ENCODE measurements around the gene PACS1.

Gene PACS1

DNA sequence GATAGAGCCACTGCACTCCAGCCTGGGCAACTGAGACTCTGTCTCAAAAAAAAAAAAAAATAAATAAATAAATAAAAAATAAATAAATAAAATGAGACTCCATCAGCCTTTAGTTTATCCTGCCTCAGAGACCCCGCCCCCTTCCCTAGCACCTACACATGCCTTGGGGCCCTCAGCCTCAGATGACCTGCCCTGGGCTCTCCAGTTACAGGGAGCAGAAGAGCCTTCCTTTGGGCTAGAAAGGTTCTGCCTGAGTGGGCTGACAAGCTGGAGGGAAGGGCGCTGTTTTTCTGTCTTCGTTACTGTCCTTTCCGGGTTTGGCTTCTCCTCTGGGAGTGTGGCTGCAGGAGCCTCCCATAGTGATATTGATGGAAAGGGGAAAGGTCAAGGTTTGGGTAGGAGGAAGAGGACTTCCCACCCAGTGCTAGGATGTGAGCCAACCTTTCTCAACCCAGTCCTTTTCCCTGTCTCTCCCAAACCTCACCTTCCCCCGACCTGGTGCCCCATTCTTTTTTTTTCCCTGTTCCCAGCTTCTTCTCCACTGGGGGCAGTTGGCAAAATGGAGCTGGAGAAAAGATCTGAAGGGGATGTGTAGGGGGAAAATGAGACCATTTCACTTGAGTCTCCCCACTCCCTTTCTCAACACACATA, 19.4 kb upstream of the PACS1 start:
- DNase-seq: no peak

- DNase-seq: no peak
These were observed 18.7 kb upstream of the PACS1 start for GRCh38 chr11:66051371-66051765.

GRCh38 chr11:66051766-66052663, 18.1 kb upstream of the PACS1 start, which contains the start of gene SF3B2:
SF3B2 (plus strand) TSS chr11:66052364; CDS start chr11:66052385, 21 bp downstream.
- DNase-seq: peak; percentile 97

- no peak for DNase-seq
These were observed 17.4 kb upstream of the PACS1 start for GRCh38 chr11:66052664-66052982.

- DNase-seq: no peak
These were observed 15.1 kb upstream of the PACS1 start for GRCh38 chr11:66055021-66055420.

DNA sequence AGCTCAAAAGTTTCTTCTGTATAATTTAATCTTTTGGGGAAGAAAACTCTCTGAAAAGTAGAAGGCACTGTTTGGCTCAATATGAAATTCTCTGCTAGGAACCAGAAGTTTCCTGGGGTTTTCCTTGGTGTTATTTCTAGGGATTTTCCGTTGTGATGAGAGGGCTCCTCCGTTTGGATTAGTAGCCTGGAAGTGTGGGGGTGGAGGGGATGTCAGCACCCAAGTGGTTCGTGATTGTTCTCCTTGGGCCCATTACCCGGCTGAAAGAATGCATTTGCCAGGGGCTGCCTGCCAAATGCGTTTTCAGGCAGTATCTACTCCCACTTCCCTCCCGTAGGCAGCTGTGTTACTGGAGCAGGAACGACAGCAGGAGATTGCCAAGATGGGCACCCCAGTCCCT, 13.6 kb upstream of the PACS1 start:
- no peak for DNase-seq

DNA sequence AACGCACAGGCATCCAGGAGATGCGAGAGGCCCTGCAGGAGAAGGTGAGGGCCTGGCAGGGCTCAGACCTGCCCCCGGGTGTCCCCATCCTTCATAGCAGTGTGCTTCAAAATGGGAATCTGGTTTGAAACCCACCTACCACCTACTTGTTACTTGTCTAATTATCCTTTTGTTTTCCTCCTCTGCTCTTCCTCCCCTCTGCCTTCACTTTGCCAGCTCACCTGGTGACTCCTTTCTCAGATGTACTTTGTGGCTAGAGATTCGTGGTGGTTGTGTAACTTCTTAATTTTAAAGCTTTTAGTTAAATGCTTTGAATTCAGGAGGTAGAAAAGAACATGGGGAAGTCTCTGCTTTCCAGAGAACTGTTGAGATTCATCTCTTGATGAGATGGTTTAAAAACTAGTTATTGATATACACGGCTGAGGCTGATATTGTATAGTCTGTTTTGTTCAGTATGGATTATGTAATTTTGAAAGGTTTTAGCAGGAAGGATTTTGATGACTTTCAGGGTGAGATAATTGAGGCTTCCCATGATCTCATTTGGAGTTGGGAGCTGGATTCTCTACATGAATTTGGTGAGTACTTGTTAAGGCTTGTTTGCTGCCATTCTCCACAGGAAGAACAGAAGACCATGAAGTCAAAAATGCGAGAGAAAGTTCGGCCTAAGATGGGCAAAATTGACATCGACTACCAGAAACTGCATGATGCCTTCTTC, 9.9 kb upstream of the PACS1 start:
- DNase-seq: no peak

DNA sequence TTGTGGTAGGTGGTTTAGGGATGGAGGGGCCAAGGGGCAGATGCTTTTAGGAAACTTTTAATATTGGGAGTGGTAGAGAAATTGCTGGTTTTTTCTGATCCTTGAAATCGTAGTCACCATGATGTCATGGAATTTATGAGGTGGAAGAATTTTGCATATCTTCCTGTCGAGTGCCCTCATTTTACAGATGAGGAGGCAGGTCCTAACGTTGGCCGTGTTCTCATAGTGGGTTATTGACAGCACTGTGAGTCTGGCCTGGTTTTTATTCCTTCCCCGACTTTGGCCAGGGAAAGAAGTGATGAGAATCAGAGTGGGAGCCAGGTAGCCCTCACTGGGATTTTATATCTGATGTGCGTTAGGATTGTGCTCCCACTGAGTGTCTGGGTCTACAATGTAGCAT, 8.8 kb upstream of the PACS1 start:
- no peak for DNase-seq

GRCh38 chr11:66062408-66062807, 7.7 kb upstream of the PACS1 start:
- DNase-seq: no peak

DNA sequence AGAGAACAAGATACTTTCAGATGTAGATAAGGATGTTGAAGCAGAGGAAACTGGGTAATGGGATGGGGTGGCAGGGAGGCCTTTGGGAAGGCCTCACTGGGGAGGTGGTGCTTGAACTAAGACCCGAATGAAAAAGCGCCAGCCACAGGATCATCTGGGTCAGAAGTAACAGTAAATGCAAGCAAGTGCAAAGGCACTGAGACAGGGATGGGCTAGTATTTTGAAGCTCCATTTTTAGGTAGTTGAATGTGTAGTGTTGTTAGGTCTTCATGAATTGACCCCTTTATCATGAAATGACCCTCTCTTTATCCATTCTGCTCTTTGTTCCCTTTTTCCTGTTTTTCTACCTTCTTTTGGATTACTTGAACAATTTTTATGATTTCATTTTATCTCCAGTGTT, 6.2 kb upstream of the PACS1 start:
- DNase-seq: no peak

DNA sequence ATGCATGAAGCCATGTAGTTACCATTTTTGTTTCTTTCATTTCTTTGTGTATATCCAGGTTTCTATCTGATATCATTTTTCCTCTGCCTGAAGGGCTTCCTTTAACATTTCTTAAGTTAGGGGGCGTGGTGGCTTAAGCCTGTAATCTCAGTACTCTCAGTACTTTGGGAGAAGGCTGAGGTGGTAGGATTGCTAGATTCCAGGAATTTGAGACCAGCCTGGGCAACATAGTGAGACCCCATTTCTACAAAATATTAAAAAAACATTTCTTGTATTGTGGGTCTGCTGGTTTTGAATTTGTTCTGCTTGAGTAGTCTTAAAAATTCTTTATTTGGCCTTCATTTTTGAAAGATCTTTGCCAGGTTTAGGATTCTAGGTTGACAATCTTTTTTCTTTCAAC, 5.5 kb upstream of the PACS1 start:
- DNase-seq: no peak

- DNase-seq: no peak
These were observed 3.3 kb upstream of the PACS1 start for GRCh38 chr11:66066751-66067150.

DNA sequence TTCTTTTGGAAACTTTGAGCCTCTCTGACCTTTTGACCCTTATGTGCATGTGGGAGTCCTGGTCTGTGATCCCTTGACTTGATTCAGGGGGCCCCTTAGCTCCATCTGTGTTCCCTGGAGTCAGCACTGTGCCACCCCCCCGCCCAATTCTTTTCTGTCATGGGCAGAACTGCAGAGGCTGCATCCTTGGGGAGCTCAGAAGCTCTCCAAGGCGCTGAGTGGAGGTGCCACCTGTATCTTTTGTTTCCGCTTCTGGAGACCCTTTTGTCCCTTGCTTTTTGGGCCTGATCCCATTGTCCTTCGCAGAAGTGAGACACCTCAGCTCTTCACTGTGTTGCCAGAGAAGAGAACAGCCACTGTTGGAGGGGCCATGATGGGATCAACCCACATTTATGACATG, 2.4 kb upstream of the PACS1 start:
- no peak for DNase-seq

DNA sequence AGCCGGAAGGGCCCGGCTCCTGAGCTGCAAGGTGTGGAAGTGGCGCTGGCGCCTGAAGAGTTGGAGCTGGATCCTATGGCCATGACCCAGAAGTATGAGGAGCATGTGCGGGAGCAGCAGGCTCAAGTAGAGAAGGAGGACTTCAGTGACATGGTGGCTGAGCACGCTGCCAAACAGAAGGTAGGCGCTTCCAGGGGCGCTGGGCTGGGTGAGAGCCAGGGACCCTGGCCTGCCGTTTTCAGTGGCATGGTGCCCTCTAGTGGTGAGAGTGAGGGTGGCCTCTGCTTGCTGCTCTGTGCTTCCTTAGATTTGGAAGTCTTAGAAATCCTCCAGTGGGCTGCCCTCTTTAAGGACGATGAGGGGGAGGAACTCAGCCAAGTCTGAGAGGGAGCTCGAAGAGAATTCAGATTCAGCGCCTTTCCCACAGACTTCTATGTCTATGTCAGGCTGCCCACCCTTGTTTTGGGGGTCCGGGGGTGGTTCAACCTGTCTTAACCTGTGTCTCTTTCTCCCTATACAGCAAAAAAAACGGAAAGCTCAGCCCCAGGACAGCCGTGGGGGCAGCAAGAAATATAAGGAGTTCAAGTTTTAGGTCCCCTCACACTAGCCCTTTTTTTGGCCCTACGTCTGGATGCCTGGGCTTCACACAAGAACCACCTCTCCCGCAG, 1.8 kb upstream of the PACS1 start:
- peak; percentile 83 for DNase-seq

- DNase-seq: peak; percentile 54
These were observed 953 bp upstream of the PACS1 start for GRCh38 chr11:66068923-66069714.

DNA sequence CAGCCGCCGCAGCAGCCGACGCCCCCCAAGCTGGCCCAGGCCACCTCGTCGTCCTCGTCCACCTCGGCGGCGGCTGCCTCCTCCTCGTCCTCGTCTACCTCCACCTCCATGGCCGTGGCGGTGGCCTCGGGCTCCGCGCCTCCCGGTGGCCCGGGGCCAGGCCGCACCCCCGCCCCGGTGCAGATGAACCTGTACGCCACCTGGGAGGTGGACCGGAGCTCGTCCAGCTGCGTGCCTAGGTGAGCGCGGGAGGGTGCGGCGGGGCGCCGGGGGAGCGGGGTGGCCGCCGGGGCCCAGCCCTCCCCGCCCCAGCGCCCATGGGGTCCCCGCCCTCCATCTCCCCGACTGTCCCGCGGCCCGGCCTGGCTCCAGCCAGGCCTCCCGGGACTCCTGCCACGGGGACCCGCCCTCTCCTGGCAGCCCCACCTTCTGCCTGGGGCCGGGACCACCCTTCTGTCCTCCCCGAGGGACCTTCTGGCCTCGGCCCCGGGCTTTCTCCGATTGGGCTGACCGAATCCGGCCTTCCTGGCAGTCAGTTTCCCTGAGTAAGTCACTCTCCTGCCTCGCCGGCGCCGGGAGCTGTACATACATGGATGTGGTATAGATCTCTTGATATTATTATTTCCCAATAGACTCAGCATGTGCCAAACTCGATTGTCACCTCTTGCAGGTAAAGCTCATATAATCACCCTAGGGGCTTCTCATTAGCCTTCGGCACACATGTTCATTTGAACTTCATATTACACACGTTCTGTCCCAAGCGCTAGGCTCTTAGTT, 720 bp downstream of the PACS1 start:
- DNase-seq: peak; percentile 13

DNA sequence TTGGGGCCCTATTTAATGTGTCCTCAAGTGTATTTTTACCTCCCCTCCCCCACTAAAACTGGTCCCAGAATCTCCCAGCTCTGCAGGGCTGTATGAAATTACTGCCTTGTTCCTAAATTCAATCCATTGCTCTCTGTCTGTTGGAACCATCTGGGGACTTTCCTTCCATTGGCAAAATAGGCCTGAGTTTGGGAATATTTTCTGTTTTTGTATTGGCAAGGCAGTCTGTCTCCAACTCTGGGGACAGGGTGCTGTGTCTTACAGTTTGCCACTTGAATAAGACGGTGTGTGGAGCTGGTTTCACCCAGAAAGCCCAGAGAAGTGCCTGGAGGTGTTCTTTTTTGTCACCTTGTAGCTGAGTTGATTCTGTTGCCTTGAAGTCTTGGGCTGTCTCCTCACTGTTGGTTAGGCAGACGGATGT, 1.3 kb downstream of the PACS1 start:
- DNase-seq: peak; percentile 34

DNA sequence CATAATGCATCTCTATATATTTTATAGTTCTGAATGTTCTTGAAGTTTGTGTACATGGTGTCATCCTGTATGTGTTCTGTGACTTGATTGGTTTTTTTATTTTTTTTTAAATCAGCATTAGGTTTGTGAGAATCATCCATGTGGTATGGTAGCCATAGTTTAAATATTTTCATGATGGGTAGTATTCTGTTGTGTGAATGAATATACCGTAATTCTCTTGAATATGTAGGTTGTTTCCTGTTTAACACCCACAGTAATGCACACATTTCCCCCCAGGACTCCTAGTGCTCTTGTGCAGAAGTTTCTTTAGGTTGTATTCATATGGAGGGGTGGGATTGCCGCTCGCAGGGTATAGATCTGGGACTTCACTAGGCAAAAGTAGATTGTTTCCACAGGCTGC, 2.0 kb downstream of the PACS1 start:
- DNase-seq: no peak

GRCh38 chr11:66072518-66072917, 2.4 kb downstream of the PACS1 start:
- no peak for DNase-seq

DNA sequence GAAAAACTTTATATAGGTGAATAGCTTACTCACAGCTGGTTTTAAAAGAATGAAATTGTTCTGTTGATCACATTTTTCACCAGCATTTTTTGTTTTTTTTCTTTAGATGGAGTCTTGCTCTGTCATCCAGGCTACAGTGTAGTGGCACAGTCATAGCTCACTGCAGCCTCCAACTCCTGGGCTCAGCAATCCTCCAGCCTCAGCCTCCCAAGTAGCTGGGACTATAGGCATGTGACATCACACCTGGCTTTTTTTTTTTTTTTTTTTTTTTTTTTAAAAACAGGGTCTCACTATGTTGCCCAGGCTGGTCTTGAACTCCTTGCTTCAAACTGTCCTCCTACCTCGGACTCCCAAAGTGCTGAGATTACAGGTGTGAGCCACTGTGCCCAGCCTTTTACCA, 3.6 kb downstream of the PACS1 start:
- DNase-seq: no peak

GRCh38 chr11:66075273-66075672, 5.2 kb downstream of the PACS1 start:
- no peak for DNase-seq

GRCh38 chr11:66076561-66076960, 6.5 kb downstream of the PACS1 start:
- DNase-seq: no peak
